Inflammatory macrophage treated with lipopolysaccharide for 1 hour (primary cell): ENCODE measurements around the gene PLPP7.
A peak's percentile ranks its signal among the peaks of the same experiment; 100 is the strongest.

ENCODE experiments used
- DNase-seq, 2 donors: peaks; one replicate each; pipeline ENCODE4 v3.0.0-alpha.2; 2020 to 2022

PLPP7 gene

DNA sequence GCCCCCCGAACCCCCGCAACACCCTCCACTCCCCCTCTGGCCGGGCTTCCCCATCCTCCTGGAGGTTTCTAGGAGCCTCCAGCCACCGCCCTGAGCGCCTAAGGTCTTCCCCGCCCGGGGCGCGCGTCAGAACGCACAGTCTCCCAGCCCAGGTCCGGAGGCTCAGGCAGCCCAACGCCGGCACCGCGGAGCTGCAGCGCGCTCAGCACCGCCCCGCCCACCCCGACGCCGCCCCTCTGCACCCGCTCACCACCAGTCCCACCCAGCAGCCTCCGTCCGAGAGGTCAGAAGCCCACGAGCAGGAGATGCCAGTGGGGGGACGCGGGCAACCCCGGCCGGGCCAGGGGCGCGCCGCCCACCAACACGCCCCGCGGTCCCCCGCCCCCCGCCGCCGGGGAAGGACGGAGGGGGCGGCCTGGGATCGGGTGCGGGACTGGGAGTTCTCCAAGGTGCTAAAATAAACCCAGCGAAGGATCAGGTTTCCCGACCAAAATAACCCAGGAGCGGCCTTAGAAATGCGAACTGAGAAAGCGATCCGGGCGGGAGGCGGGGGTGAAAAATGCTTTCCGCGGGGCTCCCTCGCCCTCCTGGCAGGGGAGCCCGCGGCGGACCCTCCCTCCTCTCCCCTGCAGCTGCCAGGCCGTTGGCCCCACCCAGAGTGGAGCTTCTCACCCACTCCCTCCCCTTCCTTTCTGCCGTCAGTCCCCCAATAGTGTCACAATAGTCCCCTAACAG lies 6.7 kb upstream of the PLPP7 start:
- no peak for DNase-seq

DNA sequence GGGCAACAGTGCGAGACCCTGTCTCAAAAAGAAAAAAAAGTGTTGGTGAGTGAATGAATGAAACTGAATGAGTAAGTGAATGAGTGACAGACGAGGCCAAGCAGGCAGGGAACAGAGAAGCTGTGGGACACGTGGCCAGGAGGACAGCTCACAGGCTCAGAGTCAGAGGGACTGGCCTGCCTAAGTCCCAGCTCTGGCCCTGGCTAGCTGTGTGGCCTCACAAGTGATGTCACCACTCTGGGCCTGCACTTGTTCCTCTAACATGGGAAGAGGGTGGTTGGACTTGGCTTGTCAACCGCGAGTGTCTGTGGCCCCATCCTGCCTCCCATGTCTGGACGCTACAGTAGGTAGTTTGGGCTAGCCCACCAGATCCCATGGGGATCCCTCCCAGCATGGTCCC lies 4.7 kb upstream of the PLPP7 start:
- DNase-seq = peak in 1 of 2 donors; percentile 29

- DNase-seq = no peak
Measured at GRCh38 chr9:131287359-131287758, 2.2 kb upstream of the PLPP7 start.

DNA sequence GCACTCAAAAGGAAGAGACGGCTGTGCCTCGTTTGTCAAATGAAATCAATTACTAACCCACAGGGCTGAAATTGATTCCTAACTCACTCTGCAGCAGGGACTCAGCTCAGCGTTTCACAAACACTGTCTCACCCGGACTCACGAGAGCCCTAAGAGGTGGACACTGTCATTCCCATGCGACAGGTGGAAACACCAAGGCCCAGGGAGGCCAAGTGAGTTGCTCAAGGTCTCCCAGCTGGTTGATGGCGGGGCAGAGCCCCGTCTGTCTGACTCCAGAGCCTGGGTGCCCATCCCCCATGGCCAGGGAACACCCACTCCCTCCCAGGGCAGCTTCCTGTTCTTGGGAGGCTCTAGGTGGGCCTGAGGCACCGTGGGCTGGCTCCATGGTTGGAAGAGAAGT lies 1.3 kb upstream of the PLPP7 start:
- DNase-seq = no peak

DNA sequence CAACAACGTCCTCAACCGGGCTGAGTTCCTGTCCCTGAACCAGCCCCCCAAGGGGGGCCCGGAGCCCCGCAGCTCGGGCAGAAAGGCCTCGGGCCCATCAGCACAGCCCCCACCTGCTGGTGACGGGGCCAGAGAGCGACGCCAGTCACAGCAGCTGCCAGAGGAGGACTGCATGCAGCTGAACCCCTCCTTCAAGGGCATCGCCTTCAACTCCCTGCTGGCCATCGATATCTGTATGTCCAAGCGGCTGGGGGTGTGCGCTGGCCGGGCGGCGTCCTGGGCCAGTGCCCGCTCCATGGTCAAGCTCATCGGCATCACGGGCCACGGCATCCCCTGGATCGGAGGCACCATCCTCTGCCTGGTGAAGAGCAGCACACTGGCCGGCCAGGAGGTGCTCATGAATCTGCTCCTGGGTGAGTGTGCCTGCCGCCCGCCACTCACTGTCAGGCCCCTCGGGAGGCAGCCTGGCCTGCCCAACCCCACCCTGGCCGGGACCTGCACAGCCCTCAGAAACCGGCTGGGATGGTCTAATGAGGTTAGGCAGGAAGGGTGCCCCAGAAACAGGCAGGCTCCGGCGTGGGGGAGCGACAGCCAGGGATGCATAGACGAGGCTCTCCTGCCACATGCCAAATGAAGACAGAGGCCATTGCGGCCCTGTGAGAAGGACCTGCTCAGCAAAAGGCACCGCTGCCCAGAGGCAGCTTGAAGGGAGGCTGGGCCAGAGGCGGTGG lies 678 bp downstream of the PLPP7 start:
- no peak for DNase-seq

DNA sequence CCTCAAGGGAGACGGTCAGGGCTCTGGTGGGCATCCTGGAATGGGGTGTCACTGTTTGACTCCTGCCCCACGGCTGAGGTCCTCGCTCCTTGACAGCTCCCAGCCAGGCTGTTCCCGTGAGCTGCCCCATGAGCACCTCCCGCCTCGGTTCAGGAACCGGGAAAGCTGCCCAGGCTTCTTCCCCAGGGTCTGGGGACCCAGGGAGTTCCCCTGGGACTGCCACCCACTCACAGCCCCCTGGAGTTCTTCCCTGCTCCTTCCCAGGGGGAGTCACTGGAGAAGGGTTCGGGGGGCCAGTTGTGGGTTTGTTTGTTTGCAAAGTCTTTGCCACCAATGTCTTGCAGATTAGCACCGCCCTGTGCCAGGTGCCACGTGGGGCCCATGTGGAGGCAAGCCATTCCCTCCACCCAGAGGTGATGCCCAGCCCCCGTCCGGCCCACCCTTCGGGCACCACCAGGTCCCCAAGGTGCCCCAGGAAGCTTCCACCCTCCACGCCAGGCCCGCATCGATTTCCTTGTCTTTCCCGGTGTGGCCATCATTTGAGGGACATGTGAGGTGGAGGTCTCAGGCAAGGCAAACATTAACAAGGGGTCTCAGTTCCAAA lies 1.3 kb downstream of the PLPP7 start:
- no peak for DNase-seq

DNA sequence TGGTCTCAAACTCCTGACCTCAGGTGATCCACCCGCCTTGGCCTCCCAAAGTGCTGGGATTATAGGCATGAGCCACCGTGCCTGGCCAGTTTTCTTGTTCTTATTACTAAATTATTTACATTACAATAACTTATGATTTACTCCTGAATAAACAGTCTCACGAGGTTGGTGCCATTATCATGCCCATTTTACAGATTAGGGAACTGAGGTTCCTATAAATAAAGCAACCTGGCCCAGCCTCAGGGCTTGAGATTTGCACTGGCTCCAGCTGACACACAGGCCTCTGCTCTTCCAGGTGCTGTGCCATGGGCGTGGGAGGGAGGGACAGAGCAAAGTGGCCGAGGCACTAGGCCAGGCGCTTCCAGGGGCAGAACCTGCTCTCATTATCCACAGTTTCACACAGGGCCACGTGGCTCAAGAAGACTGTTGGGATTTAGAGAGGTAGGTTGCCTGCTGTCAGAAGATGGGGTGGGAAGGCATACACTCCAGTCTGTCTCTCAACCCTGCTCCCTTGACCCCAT lies 2.3 kb downstream of the PLPP7 start:
- DNase-seq = no peak

DNA sequence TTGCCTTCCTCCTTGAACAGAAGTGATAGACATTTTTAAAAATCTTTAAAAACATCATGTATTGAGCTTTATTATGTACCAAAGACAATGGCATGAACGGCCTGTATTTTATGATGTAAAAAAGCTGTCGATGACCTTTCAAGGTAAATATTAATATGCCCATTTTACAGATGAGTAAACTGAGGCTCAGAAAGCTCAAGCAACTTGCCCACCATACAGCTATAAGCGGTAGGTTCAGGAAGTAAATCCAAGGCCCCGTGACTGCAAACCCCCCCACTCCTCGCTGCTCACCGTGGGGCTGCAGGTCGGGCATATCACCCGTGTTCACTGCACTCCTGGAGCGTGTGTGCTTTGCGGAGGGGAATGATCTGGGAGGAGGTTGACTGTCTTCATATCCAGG lies 3.4 kb downstream of the PLPP7 start:
- no peak for DNase-seq

DNA sequence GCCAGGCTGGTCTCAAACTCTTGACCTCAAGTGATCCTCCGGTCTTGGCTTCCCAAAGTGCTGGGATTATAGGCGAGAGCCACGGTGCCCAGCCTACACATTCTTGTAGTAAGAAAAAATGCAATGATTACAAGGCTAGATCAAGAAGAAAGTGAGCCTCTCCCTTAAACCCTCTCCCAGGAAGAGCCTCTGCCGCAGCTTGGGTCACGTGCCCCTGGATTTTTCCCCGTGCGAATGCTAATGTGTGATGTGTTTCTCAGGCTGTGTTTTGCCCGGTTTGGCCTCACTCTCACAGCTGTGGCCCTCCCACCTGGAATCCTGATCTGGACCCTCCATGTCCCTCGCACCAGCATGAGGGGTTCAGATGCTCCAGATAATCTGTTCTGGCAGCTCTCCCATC lies 6.9 kb downstream of the PLPP7 start:
- DNase-seq = no peak

DNA sequence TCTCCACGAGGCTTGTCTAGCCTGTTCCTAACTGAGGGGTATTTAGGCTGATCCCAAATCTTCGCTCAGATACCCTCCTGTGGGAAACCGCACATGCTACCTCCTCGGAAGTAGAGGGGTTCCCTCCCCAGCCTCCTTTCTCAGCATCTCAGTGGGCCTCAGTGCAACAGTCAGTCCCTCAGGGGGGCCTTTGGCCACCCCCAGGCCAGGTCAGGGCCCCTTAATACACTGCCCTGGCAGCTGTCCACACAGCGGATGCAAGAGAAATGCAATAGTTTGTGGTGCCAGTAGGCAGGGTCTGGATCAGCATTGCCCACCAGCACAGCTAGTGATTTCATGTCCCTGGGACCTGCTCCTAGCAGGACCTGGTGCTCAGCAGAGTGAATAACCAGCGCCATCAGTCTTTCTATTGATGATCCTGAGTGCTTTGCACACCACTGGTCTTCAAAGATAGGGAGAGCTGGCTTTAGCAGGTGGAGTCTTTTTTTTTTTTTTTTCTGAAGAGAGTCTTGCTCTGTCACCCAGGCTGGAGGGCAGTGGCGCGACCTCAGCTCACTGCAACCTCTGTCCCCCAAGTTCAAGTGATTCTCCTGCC lies 7.5 kb downstream of the PLPP7 start:
- DNase-seq = no peak

DNA sequence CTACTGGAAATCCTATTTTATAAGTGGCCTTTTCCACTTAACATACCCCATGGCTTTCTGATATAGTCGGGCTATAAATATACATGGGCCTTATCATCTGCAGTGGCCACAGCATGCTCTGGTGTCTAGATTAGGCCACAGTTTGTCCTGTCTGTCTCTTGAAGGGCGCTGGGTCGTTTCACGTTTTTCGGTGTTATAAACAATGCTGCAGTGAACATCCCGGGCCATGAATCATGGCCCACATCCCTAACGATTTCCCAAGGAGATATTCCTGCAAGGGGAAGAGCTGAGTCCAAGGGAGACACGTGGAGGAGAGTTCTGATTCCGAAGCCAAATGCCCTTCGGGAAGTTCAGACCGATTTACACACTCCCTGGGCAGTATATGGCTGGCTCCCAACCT lies 8.4 kb downstream of the PLPP7 start:
- DNase-seq = no peak

DNA sequence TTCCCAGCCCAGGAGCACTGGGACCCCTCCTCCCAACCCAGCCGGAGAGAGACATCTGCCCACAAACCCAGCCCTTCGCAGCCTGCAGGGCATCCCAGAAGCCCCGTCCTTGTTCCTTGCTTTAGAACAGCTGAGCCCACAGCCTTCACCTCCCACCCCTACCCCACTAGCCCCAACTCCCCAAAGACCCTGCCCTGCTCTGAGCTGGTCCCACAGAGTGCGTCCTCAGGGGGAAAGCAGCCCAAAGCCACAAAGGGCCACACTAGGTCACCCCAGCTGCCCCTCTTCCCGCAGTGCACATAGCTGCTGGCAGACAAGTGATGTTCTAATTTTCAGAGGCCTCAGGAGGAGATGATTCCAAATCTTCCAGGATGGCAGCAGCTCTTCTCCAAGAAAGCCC lies 8.8 kb downstream of the PLPP7 start:
- no peak for DNase-seq

DNA sequence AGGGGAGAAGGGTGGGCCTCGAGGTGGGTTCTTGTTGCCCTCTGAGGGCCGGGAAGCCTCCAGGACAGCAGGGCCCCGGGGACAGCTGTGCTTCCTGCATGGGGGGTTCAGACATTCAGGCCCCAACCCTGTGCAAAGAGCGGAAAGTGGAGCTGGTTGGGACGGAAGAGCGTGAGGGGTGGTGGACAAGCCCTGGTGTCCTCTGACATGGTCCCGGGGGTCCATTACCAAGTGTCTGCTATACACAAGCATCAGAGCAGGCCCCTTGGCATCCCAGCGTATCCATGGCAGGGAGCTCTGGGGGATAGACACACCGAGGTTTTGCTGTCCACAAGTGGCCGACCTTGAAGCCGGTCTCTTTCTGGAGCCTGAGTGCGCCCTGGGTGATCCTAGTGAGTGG lies 9.3 kb downstream of the PLPP7 start:
- no peak for DNase-seq

DNA sequence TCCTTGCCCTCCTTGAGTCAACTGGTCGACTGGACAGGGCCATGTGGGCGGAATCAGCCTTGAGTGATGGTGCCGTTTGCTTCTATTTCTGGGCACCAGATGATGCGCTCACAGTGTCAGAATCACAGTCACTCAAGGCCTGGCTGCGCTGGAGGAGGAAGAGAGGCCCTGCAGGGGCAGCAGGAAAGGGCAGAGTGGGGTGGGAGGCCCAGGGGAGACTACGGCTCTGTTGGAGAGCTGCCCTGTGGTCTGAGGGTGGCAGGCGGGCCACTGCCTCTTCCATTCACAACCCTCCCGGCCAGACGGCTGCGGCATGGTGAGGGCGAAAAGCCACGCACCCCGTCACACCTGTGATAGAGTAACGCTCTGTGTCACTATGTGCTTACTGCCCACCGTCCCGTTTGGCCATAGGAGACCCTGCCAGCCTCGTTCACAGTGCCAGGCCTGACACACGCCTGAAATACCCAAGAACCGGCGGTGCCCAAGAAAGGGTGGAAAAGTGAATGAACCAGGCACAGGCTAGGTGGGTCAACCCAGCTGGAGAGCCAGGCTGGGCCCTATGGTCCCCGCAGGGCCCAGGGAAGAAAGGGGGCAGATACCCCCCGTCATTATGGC lies 9.9 kb downstream of the PLPP7 start:
- no peak for DNase-seq

- no peak for DNase-seq
Measured at GRCh38 chr9:131299961-131300347, 10.4 kb downstream of the PLPP7 start.

GRCh38 chr9:131300444-131300843 lies 10.9 kb downstream of the PLPP7 start:
- no peak for DNase-seq

DNA sequence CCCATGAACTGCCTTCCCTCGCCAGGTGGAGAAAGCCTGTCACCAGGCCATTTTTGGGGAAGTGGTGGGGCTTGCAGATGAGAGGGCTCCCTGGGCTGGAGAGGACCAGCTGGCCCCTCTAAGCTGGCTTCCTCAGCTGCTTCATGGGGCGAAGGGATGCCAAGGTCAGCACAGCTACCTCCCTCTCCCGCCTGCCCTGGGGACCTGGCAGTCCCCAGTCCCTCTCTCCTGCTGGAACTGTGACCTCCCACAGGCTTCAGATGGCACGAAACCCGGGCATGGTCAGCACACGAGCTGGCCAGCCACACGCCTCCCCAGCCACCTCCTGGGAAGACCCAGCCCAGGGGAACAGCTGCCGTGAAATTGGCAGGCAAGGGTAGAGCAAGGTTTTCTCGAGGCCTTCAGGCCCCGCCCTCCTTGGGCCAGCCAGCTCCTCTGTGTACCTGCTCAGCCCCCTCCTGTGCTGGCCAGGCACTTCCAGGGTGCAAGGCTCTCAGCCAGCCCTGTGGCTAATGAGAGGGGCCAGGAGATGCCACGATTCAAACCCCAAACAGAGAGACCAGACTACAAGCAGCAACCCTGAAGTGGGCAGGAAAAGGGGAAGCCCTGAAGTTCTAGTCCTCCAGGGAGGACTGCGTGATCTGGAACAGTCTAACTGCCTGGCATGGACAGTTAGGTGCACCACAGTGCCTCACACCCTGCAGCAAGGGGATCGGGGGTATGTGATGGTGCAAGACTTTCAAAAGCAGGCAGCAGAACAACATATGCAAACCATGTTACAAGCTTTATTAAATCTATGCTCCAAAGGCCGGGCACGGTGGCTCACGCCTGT lies 12.9 kb downstream of the PLPP7 start:
- DNase-seq = no peak

DNA sequence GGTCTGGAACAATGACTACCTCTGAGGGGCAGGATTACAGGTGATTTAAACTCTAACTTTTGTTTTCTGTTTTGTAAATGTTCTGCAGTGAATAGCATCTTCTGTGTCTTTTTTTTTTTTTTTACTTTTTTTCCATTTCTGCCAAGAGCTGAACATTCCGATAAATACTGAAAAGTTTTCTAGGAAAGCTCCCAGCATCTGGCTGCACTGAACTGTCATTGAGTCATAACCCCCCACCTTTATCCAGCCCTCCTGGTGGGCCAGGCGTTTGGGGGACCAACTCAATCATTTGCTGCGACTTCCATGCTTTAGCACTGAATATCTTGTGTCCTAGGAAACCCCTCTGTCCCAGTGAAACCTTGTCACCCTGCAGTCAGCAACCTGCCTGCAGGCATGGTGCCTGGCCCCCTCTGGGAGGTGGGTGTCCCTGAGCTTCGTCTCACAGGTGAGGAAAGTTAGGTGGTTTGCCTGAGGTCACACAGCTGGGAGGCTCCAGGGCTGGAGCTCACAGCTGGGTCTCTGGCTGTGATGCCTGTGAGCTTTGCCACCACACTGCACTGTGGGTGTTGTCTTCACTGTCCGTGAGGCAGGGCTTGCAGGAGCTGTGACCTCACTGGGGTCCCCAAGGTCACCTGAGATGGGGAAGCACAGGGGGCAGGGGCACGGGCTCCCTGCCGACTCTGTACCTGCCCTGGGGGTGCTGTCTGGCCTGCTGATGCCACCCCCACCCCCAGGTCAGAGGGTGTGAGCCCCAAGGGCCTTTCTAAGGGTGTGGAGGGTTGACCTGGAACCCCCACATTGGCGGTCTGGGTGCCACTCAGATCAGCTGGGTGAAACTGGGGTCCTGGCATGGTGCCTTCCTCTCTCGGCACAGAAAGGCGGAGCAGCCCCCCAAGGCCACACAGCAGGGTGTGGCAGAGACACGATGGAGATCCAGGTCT lies 14.1 kb downstream of the PLPP7 start:
- DNase-seq = no peak

DNA sequence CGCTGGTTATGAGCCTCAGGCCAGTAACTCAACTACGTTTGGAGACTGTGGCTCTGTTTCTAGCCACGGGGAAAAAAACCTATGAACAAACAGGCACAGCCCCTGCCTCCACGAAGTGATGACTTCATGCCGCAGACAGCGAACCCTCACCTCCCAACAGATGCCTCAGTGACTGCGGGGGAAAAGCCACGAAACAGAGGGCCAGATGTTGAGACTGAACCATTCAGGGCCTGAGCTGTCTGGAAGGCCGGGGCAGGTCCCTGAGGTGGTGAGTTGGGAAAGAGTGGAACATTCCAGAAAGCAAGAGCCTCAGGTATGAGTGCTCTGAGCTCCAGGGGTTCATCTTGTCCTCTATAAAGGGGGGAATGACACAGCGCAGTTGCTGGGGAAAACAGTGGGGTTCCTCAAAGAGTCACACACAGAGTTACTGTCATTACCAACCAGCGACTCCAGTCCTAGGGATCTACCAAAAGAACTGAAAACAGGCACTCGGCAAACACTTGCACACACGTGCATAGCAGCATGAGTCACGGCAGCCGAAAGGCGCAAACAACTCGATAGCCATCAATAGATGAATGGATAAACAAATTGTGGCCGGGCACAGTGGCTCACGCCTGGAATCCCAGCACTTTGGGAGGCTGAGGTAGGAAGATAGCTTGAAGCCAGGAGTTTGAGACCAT lies 15.3 kb downstream of the PLPP7 start:
- no peak for DNase-seq

DNA sequence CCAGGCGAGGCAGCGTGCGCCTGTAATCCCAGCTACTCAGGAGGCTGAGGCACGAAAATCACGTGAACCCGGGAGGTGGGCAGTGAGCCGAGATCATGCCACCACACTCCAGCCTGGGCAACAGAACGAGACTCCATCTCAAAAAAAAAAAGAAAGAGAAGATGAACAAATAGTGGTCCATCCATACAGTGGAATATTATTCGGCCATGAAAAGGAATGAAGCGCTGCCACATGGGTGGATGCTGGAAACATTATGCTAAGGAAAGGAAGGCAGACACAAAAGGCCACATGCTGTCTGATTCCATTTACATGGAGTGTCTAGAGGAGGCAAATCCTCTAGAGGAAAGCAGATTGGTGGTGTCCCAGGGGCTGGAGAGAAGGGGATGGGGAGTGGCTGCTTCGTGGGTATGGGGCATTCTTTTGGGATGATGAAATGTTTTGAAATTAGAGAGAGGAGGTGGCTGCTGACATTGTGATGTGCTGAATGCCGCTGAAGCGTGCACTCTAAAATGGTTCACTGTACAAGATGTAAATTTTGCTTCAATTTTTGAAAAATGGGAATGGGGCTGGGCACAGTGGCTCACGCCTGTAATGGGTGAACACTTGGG lies 17.0 kb downstream of the PLPP7 start:
- DNase-seq = no peak
